Activated CD4-positive, alpha-beta memory T cell treated with anti-CD3 and anti-CD28 coated beads for 36 hours (primary cell): Measurements from ENCODE around the gene GBE1. TPM values are rescaled to one million over a fixed set of nuclear protein-coding genes. Genes with fewer than 3 reads are reported as not detected.
A peak's percentile ranks its signal among the peaks of the same experiment; 100 is the strongest.

ENCODE experiments used
- CTCF ChIA-PET: fragments of 350-600 bp; sonication (Branson Sonifier 250); formaldehyde crosslinking; loops from one replicate; lab custom pipeline; 2021; ENCODE audit warnings: antibody characterized with exemption, inconsistent platforms; lab: Charles Lee
- POLR2A ChIA-PET: fragments of 350-600 bp; sonication (Branson Sonifier 250); formaldehyde crosslinking; loops from one replicate; lab custom pipeline; 2021; ENCODE audit warnings: antibody characterized with exemption; lab: Charles Lee
- DNase-seq: peaks from one replicate; pipeline ENCODE4 v3.0.0-alpha.2; 2020
- H3K27ac Mint-ChIP-seq: one replicate; pipeline ENCODE4 v1.8.0; 2021; ENCODE audit warnings: mixed read lengths
- H3K27me3 Mint-ChIP-seq: one replicate; pipeline ENCODE4 v1.8.0; 2021; ENCODE audit warnings: mixed read lengths
- H3K36me3 Mint-ChIP-seq: one replicate; pipeline ENCODE4 v1.8.0; 2021; ENCODE audit warnings: mixed read lengths
- H3K4me1 Mint-ChIP-seq: one replicate; pipeline ENCODE4 v1.8.0; 2021; ENCODE audit warnings: low read depth, mixed read lengths
- H3K4me3 Mint-ChIP-seq: one replicate; pipeline ENCODE4 v1.8.0; 2021; ENCODE audit warnings: mild to moderate bottlenecking, mixed read lengths
- H3K9me3 Mint-ChIP-seq: one replicate; pipeline ENCODE4 v1.8.0; 2021; ENCODE audit warnings: mixed read lengths
- intact Hi-C: fragments of 100-400 bp; cut with micrococcal nuclease; formaldehyde crosslinking; loops from one replicate; pipeline ENCODE4 v1.15.1; 2023
- total RNA-seq, 2 experiments: library from RNA; stranded (reverse); gene quantifications; one replicate each; pipeline ENCODE4 v1.2.3, GENCODE V29; 2021

The GBE1 gene
- total RNA-seq: 10 to 100 TPM; 30.5 to 30.6 TPM

DNA sequence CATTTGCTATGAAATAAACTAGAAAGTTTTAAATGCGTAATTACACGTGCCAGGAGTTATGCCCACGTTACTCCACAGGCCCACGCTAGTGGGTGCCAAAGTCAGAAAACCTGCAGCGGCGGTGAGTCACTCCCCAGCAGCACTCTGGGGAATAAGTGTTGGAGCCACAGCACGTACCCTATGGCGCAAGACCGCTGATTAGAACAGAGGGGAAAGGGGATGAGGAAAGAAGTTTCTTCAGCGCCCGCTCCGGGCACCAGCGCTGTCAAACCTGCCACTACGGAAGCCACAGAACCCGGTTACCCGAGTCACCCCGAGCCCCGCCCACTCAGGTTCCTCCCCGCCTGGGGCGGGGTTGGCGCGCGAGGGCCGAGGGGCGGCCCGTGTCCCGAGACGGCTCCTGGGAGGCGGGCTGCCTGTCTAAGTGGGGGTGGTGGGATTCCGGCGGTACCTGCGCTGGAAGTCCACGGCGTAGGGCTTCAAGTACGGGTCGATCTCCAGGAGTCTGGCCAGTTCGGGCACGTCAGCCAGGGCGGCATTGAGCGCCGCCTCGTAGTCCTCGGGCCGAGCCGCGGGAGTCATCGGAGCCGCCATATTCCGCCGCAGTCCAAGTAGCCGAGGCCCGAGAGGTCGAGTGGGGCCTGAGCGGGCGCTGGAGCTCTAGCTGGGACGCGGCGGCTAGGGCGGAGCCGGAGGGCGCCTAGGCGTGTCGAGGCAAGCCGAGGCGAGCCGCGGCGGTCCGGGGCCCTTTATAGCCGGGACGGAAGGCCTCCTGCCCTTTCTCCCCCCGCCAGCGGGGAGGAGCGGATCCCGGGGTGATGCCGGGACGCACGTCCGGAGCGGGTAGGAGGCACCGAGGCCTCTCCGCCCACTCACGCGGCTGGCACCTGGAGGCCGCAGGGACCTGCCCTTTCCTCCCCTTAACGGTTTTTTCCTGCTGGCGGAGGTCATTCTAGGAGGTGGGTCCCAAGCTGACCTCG is at the start of gene GBE1:
GBE1 (minus strand) TSS at position 722 of the 980 bp plus-strand sequence; CDS start at position 594, 128 bp downstream.
- Mint-ChIP-seq H3K4me3 (peak within 1 kb of the TSS; percentile 91), H3K4me1 (peaks cover 25% of the 10 kb centered on the region), H3K36me3 (peaks cover 25% of the 10 kb centered on the region), H3K27me3 (no peaks in the 10 kb centered on the region), H3K27ac (peak within 1 kb of the TSS; percentile 98), H3K9me3 (no peaks in the 10 kb centered on the region)
- POLR2A ChIA-PET: no interaction called here
- intact Hi-C loops: loop anchor here (1.0 to 5.0 kb wide), 3 partner anchors 179 to 371 kb away; no protein-coding TSS in a partner anchor
- DNase-seq: peak; percentile 92
- CTCF ChIA-PET: no interaction called here

GRCh38 chr3:81808900-81809299 is 47.5 kb upstream of the GBE1 start:
- ChIA-PET CTCF (no interaction called here), POLR2A (interaction anchor here (0.6 kb wide), 1 partner anchor 319 kb away, joined by 3 read pairs; no protein-coding TSS in a partner anchor)
- no peak for DNase-seq
- H3K4me1 Mint-ChIP-seq: no peaks in the 10 kb centered on the region
- no peaks in the 10 kb centered on the region for H3K36me3 Mint-ChIP-seq
- no peak overlapping the region for H3K27ac Mint-ChIP-seq
- H3K27me3 Mint-ChIP-seq: no peaks in the 10 kb centered on the region
- intact Hi-C loops: no loop called here
- no peaks in the 10 kb centered on the region for H3K9me3 Mint-ChIP-seq
- H3K4me3 Mint-ChIP-seq: no peak overlapping the region

DNA sequence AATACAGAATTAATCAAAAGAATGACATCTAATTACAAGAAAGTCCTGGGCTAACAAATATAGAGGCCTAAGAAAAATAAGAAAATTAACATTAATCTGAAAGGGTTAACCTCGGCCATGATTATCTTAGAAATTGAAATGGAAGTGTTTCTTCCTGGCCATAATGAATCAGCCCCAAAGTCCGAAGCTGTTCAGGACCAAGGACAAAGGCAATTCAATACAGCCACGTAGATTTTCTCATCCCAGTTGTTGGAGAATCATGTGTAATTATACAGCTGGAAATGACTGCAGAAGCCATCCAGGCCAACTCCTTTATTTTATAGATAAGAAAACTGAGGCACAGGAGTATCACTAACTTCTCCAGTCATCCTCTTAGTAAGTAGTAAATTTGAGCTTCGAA is 38.0 kb upstream of the GBE1 start:
- intact Hi-C loops: no loop called here
- no peak for DNase-seq
- H3K36me3 Mint-ChIP-seq: no peaks in the 10 kb centered on the region
- no peaks in the 10 kb centered on the region for H3K4me1 Mint-ChIP-seq
- ChIA-PET POLR2A (no interaction called here), CTCF (no interaction called here)
- no peak overlapping the region for H3K4me3 Mint-ChIP-seq
- H3K27ac Mint-ChIP-seq: no peak overlapping the region
- H3K27me3 Mint-ChIP-seq: no peaks in the 10 kb centered on the region
- H3K9me3 Mint-ChIP-seq: peaks cover 3% of the 10 kb centered on the region

DNA sequence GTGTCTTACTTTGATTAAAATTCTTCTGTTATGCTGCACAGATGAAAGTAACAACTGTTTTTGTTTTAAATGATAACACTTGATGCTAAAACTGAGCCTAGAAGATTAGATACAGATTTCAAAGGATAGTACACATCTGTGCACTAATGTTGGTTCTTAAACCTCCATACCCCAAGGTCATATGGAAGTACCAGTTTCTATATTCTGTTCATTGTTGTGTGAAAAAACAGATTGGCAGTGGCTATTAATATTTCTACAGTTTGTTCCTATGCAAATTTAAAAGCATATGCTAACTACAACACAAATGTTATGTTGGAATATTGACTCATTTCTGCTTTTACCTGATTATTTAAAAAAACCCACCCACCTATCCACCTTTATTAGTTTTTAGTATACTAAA is 32.0 kb upstream of the GBE1 start:
- no peaks in the 10 kb centered on the region for H3K4me1 Mint-ChIP-seq
- H3K36me3 Mint-ChIP-seq: no peaks in the 10 kb centered on the region
- H3K4me3 Mint-ChIP-seq: no peak overlapping the region
- H3K27me3 Mint-ChIP-seq: peaks cover 3% of the 10 kb centered on the region
- peaks cover 3% of the 10 kb centered on the region for H3K9me3 Mint-ChIP-seq
- CTCF ChIA-PET: no interaction called here
- POLR2A ChIA-PET: no interaction called here
- intact Hi-C loops: no loop called here
- no peak overlapping the region for H3K27ac Mint-ChIP-seq
- no peak for DNase-seq

DNA sequence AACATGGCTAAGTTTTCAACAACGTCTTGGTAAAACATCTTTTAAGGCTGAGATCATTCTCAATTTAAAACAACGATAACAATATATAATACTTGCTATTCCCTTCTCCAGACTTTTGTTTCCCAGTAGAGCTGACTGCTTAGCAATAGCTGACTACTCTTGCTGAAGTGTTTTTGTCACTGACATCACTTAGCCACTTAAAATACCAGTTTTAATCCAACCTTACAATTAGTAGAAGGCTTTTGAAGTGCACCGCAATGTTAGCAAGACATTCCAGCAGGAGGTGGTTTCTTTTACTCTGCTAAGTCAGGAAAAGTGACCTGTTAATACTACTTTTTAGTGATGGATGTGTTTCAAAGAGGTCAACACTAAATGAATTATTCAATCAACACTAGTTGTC is 28.7 kb upstream of the GBE1 start:
- H3K4me1 Mint-ChIP-seq: no peaks in the 10 kb centered on the region
- DNase-seq: no peak
- no peaks in the 10 kb centered on the region for H3K9me3 Mint-ChIP-seq
- POLR2A ChIA-PET: no interaction called here
- no peak overlapping the region for H3K4me3 Mint-ChIP-seq
- H3K27me3 Mint-ChIP-seq: peaks cover 3% of the 10 kb centered on the region
- H3K27ac Mint-ChIP-seq: no peak overlapping the region
- CTCF ChIA-PET: no interaction called here
- intact Hi-C loops: no loop called here
- H3K36me3 Mint-ChIP-seq: no peaks in the 10 kb centered on the region

DNA sequence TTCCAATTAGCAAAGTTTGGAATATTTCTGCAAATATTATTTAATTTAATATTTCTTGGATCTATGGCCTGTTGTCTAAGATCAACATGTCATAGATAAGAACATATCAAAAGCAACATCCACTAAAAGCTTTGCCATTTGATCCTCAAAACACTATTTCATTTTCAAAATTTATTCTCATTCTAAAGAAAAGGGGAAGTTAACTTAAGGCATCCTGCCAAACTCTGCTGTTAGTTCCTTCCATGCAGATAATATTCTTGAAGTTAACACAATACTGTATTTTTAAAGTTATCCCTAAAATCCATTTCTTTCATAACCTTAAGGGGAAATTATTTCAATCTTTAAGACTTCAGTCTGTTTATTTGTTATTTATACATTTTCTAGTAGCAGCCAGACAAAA is 28.2 kb upstream of the GBE1 start:
- no peaks in the 10 kb centered on the region for H3K36me3 Mint-ChIP-seq
- no peak overlapping the region for H3K27ac Mint-ChIP-seq
- no peak overlapping the region for H3K4me3 Mint-ChIP-seq
- intact Hi-C loops: no loop called here
- DNase-seq: no peak
- H3K27me3 Mint-ChIP-seq: peaks cover 3% of the 10 kb centered on the region
- H3K9me3 Mint-ChIP-seq: no peaks in the 10 kb centered on the region
- H3K4me1 Mint-ChIP-seq: no peaks in the 10 kb centered on the region
- ChIA-PET POLR2A (no interaction called here), CTCF (no interaction called here)

GRCh38 chr3:81788610-81789009 is 27.2 kb upstream of the GBE1 start:
- intact Hi-C loops: no loop called here
- no peak for DNase-seq
- no peaks in the 10 kb centered on the region for H3K36me3 Mint-ChIP-seq
- peaks cover 1% of the 10 kb centered on the region for H3K9me3 Mint-ChIP-seq
- peaks cover 6% of the 10 kb centered on the region for H3K27me3 Mint-ChIP-seq
- POLR2A ChIA-PET: no interaction called here
- no peak overlapping the region for H3K27ac Mint-ChIP-seq
- CTCF ChIA-PET: no interaction called here
- no peak overlapping the region for H3K4me3 Mint-ChIP-seq
- H3K4me1 Mint-ChIP-seq: no peaks in the 10 kb centered on the region

GRCh38 chr3:81788044-81788443 is 26.6 kb upstream of the GBE1 start:
- DNase-seq: no peak
- H3K36me3 Mint-ChIP-seq: no peaks in the 10 kb centered on the region
- no peak overlapping the region for H3K27ac Mint-ChIP-seq
- H3K27me3 Mint-ChIP-seq: peaks cover 6% of the 10 kb centered on the region
- H3K4me3 Mint-ChIP-seq: no peak overlapping the region
- intact Hi-C loops: no loop called here
- ChIA-PET CTCF (no interaction called here), POLR2A (no interaction called here)
- H3K9me3 Mint-ChIP-seq: peaks cover 2% of the 10 kb centered on the region
- H3K4me1 Mint-ChIP-seq: no peaks in the 10 kb centered on the region

GRCh38 chr3:81782585-81782984 is 21.1 kb upstream of the GBE1 start:
- Mint-ChIP-seq H3K27ac (no peak overlapping the region), H3K4me1 (no peaks in the 10 kb centered on the region), H3K36me3 (no peaks in the 10 kb centered on the region), H3K27me3 (peaks cover 2% of the 10 kb centered on the region), H3K4me3 (no peak overlapping the region), H3K9me3 (peaks cover 2% of the 10 kb centered on the region)
- ChIA-PET CTCF (no interaction called here), POLR2A (no interaction called here)
- intact Hi-C loops: no loop called here
- no peak for DNase-seq

- no peaks in the 10 kb centered on the region for H3K4me1 Mint-ChIP-seq
- H3K9me3 Mint-ChIP-seq: peaks cover 2% of the 10 kb centered on the region
- no peak overlapping the region for H3K4me3 Mint-ChIP-seq
- no peak for DNase-seq
- intact Hi-C loops: no loop called here
- H3K27ac Mint-ChIP-seq: no peak overlapping the region
- ChIA-PET CTCF (no interaction called here), POLR2A (interaction anchor here (0.5 kb wide), 1 partner anchor 52 kb away, joined by 3 read pairs; no protein-coding TSS in a partner anchor)
- H3K36me3 Mint-ChIP-seq: no peaks in the 10 kb centered on the region
- H3K27me3 Mint-ChIP-seq: peaks cover 1% of the 10 kb centered on the region
Observed at GRCh38 chr3:81778678-81779182, 17.3 kb upstream of the GBE1 start.

DNA sequence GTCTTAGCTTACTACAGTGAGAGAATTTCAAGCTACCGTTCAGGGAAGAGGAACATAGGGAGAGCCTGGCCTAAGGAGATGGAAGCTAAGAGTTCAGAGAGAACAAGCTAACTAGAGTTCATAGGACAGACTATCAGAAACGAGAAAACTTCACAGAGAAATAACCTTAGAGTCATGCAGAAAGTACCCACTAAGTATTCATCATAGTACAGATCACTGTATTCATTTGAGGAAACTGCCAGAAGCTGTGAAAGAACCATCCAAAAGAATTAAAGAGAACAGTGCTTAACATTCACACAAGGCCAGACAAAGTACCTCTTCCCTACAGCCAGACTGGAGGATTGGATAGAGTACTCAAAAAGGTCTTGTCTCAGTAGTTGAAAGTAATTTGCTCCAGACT is 15.2 kb upstream of the GBE1 start:
- Mint-ChIP-seq H3K27me3 (no peaks in the 10 kb centered on the region), H3K4me1 (no peaks in the 10 kb centered on the region), H3K9me3 (no peaks in the 10 kb centered on the region), H3K27ac (no peak overlapping the region), H3K36me3 (no peaks in the 10 kb centered on the region), H3K4me3 (no peak overlapping the region)
- POLR2A ChIA-PET: no interaction called here
- CTCF ChIA-PET: interaction anchor here (1.4 kb wide), 1 partner anchor 14 kb away, joined by 4 read pairs; no protein-coding TSS in a partner anchor
- intact Hi-C loops: no loop called here
- no peak for DNase-seq

- ChIA-PET POLR2A (no interaction called here), CTCF (no interaction called here)
- Mint-ChIP-seq H3K27ac (no peak overlapping the region), H3K36me3 (no peaks in the 10 kb centered on the region), H3K4me1 (no peaks in the 10 kb centered on the region), H3K9me3 (no peaks in the 10 kb centered on the region), H3K4me3 (no peak overlapping the region), H3K27me3 (peaks cover 4% of the 10 kb centered on the region)
- intact Hi-C loops: no loop called here
- no peak for DNase-seq
Observed at GRCh38 chr3:81770710-81771109, 9.3 kb upstream of the GBE1 start.
